Naive thymus-derived CD4-positive, alpha-beta T cell (primary cell): ENCODE results near the gene MLXIP. TPM values are rescaled to one million over a fixed set of nuclear protein-coding genes. Genes with fewer than 3 reads are reported as not detected.

Experiments
- ATAC-seq: fragments of 150-1000 bp; cut with Tn5 transposase; 2 replicates; pipeline ENCODE4 v1.10.0; 2021; ENCODE audit warnings: mild to moderate bottlenecking, moderate library complexity
- CTCF ChIA-PET: fragments of 350-600 bp; sonication (Branson Sonifier 250); formaldehyde crosslinking; loops from one replicate; lab custom pipeline; 2021; ENCODE audit warnings: antibody characterized with exemption; lab: Charles Lee
- POLR2A ChIA-PET: fragments of 350-600 bp; sonication (Branson Sonifier 250); formaldehyde crosslinking; loops from one replicate; lab custom pipeline; 2021; ENCODE audit warnings: antibody characterized with exemption, inconsistent platforms; lab: Charles Lee
- DNase-seq, 9 donors: peaks; one replicate each; pipeline versions ENCODE4 v3.0.0 to v3.0.0-alpha.2; 2020 to 2022; ENCODE audit warnings: mixed read lengths in 1 of 9
- H3K27ac ChIP-seq: one replicate; pipeline ENCODE4 v1.7.0; 2013; ENCODE audit warnings: mild to moderate bottlenecking, low read depth, low read length, moderate library complexity
- H3K27me3 ChIP-seq, 2 donors: one replicate each; pipeline ENCODE4 v1.7.0; 2013; ENCODE audit warnings: low read length in 2 of 2, mild to moderate bottlenecking in 2 of 2, moderate library complexity in 2 of 2; ENCODE audit not compliant: control insufficient read depth in 2 of 2, insufficient read depth in 2 of 2
- H3K36me3 ChIP-seq, 3 experiments: 1 replicate in 2 of 3; 2 replicates in 1 of 3; pipeline ENCODE4 v1.7.0; 2013; ENCODE audit warnings: low read length in 3 of 3, mild to moderate bottlenecking in 3 of 3, moderate library complexity in 1 of 3; ENCODE audit not compliant: insufficient read depth in 3 of 3, control insufficient read depth in 2 of 3
- H3K4me1 ChIP-seq, 2 donors: one replicate each; pipeline ENCODE4 v1.7.0; 2013; ENCODE audit warnings: low read length in 2 of 2, mild to moderate bottlenecking in 2 of 2, moderate library complexity in 1 of 2; ENCODE audit not compliant: control insufficient read depth in 2 of 2, insufficient read depth in 2 of 2
- H3K4me3 ChIP-seq: 2 replicates; pipeline ENCODE4 v1.7.0; 2013; ENCODE audit warnings: mild to moderate bottlenecking, low read length
- H3K9me3 ChIP-seq, 3 experiments: 1 replicate in 2 of 3; 2 replicates in 1 of 3; pipeline ENCODE4 v1.7.0; 2013; ENCODE audit warnings: low read length in 3 of 3; ENCODE audit not compliant: control insufficient read depth in 2 of 3
- H3K27ac Mint-ChIP-seq, 9 donors: one replicate each; pipeline ENCODE4 v1.8.0; 2020 to 2022; ENCODE audit warnings: mixed read lengths in 9 of 9, mild to moderate bottlenecking in 8 of 9, moderate library complexity in 5 of 9, inconsistent platforms in 2 of 9
- H3K27me3 Mint-ChIP-seq, 5 donors: one replicate each; pipeline ENCODE4 v1.8.0; 2021 to 2022; ENCODE audit warnings: mixed read lengths in 5 of 5, mild to moderate bottlenecking in 1 of 5
- H3K36me3 Mint-ChIP-seq, 5 donors: one replicate each; pipeline ENCODE4 v1.8.0; 2020 to 2022; ENCODE audit warnings: mixed read lengths in 5 of 5, mild to moderate bottlenecking in 3 of 5, inconsistent platforms in 1 of 5
- H3K4me1 Mint-ChIP-seq, 7 donors: one replicate each; pipeline ENCODE4 v1.8.0; 2020 to 2022; ENCODE audit warnings: mixed read lengths in 7 of 7, mild to moderate bottlenecking in 3 of 7, inconsistent platforms in 1 of 7
- H3K4me3 Mint-ChIP-seq, 10 donors: one replicate each; pipeline ENCODE4 v1.8.0; 2020 to 2022; ENCODE audit warnings: mild to moderate bottlenecking in 10 of 10, mixed read lengths in 10 of 10, moderate library complexity in 6 of 10, inconsistent platforms in 2 of 10
- H3K9me3 Mint-ChIP-seq, 11 donors: one replicate each; pipeline ENCODE4 v1.8.0; 2020 to 2022; ENCODE audit warnings: mixed read lengths in 11 of 11, mild to moderate bottlenecking in 4 of 11, inconsistent platforms in 1 of 11, moderate library complexity in 1 of 11
- intact Hi-C, 2 donors: fragments of 100-400 bp; cut with micrococcal nuclease; formaldehyde crosslinking; loops; one replicate each; pipeline ENCODE4 v1.15.1; 2023
- polyA plus RNA-seq, 2 donors: library from polyadenylated mRNA; unstranded; fragments of 300-500 nt; fragmentation: Illumina TruSeq; gene quantifications; one replicate each; pipeline ENCODE4 v1.2.3, GENCODE V29; 2021
- total RNA-seq, 6 experiments: library from RNA in 5 of 6; stranded (reverse) in 5 of 6; gene quantifications; 1 replicate in 5 of 6; 2 replicates in 1 of 6; pipeline ENCODE4 v1.2.3 and lab custom pipeline; 2021 to 2026

MLXIP gene
- total and polyA plus RNA-seq, 7 experiments from 2014 or later, result 17.4 to 123 (median 100) TPM

DNA sequence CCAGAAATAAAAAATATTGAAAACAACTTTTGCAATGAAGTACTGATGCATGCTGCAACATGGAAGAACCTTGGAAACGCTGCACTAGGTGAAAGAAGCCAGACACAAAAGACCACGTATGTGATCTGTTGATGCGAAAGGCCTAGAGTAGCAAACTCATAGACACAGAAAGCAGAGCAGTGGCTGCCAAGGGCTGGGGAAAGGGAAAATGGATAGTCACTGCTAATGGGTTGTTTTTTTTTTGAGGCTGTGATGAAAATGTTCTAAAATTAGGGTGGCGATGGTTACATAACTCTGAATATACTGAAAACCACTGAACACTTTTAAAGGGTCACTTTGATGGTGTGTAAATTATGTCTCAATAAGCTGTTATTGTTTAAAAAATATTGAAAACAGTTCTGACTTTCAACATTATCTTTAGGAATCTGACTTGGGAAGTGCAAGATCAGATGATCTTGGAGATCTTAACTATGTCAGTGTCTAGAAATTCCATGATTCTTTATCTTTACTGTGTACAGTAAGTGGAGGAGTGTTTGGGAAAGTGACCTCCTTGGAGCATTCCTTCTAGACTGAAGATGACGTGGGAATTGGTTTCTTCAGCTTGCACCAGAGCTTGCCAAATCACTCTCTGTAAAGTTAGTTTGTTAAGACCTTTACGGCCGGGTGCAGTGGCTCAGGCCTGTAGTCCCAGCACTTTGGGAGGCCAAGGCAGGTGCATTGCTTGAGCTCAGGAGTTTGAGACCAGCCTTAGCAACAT, 12.4 kb downstream of the MLXIP start:
- H3K9me3 ChIP-seq, result no peaks in the 10 kb centered on the region
- no peak for DNase-seq
- Mint-ChIP-seq H3K27me3 (no peaks in the 10 kb centered on the region), H3K4me1 (peaks cover under 1 to 59% (median 28%) of the 10 kb centered on the region in 7 donors), H3K36me3 (peaks cover 0 to 16% (median 8%) of the 10 kb centered on the region in 5 donors), H3K9me3 (no peaks in the 10 kb centered on the region), H3K4me3 (peak overlapping the region in 5 of 10 donors; percentile 30 to 78 (median 63)), H3K27ac (peak overlapping the region in 3 of 9 donors; percentile 16 to 89 (median 72))
- no peak for ATAC-seq
- H3K27me3 ChIP-seq, result no peaks in the 10 kb centered on the region
- no peak overlapping the region for H3K27ac ChIP-seq
- CTCF ChIA-PET, result interaction anchor here (0.8 to 1.2 kb wide), 3 partner anchors 9 to 193 kb away, joined by 3 read pairs; no protein-coding TSS in a partner anchor
- no peak overlapping the region for H3K4me3 ChIP-seq
- POLR2A ChIA-PET, result interaction anchor here (0.6 to 8.7 kb wide), 4 partner anchors 8 to 150 kb away, joined by 3 to 95 read pairs (median 34); partner anchors contain the start of gene MLXIP
- peaks cover 0 to under 1% (median 0%) of the 10 kb centered on the region in 3 experiments for H3K36me3 ChIP-seq
- intact Hi-C loops, result loop anchor here in 1 of 2 donors (1.0 kb wide), 1 partner anchor 8 kb away; no protein-coding TSS in a partner anchor
- H3K4me1 ChIP-seq, result peaks cover 7 to 88% of the 10 kb centered on the region in 2 donors

GRCh38 chr12:122093098-122093883, 14.7 kb downstream of the MLXIP start:
- no peaks in the 10 kb centered on the region for H3K9me3 Mint-ChIP-seq
- H3K9me3 ChIP-seq, result no peaks in the 10 kb centered on the region
- H3K27me3 ChIP-seq, result no peaks in the 10 kb centered on the region
- H3K4me1 ChIP-seq, result peaks cover 7 to 84% of the 10 kb centered on the region in 2 donors
- no peak overlapping the region for H3K4me3 Mint-ChIP-seq
- intact Hi-C loops, result no loop called here
- H3K27me3 Mint-ChIP-seq, result no peaks in the 10 kb centered on the region
- no peaks in the 10 kb centered on the region for H3K36me3 ChIP-seq
- ATAC-seq (no peak), DNase-seq (no peak)
- ChIA-PET CTCF (no interaction called here), POLR2A (interaction anchor here (8.7 kb wide), 1 partner anchor 6 kb away, joined by 95 read pairs; no protein-coding TSS in a partner anchor)
- peak overlapping the region; percentile 41 for H3K27ac ChIP-seq
- no peak overlapping the region for H3K27ac Mint-ChIP-seq
- peaks cover 22 to 56% (median 24%) of the 10 kb centered on the region in 7 donors for H3K4me1 Mint-ChIP-seq
- no peak overlapping the region for H3K4me3 ChIP-seq
- H3K36me3 Mint-ChIP-seq, result peaks cover 0 to 7% (median 3%) of the 10 kb centered on the region in 5 donors

GRCh38 chr12:122094137-122094734, 15.7 kb downstream of the MLXIP start:
- Histone ChIP-seq H3K27ac (peak overlapping the region; percentile 41), H3K4me3 (no peak overlapping the region), H3K27me3 (no peaks in the 10 kb centered on the region), H3K9me3 (no peaks in the 10 kb centered on the region), H3K36me3 (no peaks in the 10 kb centered on the region), H3K4me1 (peaks cover 9 to 83% of the 10 kb centered on the region in 2 donors)
- no peak for DNase-seq
- POLR2A ChIA-PET, result no interaction called here
- Mint-ChIP-seq H3K36me3 (peaks cover 0 to 7% (median 3%) of the 10 kb centered on the region in 5 donors), H3K27ac (no peak overlapping the region), H3K4me1 (peaks cover 27 to 55% (median 34%) of the 10 kb centered on the region in 7 donors), H3K9me3 (no peaks in the 10 kb centered on the region), H3K27me3 (no peaks in the 10 kb centered on the region), H3K4me3 (no peak overlapping the region)
- CTCF ChIA-PET, result no interaction called here
- intact Hi-C loops, result no loop called here
- no peak for ATAC-seq

DNA sequence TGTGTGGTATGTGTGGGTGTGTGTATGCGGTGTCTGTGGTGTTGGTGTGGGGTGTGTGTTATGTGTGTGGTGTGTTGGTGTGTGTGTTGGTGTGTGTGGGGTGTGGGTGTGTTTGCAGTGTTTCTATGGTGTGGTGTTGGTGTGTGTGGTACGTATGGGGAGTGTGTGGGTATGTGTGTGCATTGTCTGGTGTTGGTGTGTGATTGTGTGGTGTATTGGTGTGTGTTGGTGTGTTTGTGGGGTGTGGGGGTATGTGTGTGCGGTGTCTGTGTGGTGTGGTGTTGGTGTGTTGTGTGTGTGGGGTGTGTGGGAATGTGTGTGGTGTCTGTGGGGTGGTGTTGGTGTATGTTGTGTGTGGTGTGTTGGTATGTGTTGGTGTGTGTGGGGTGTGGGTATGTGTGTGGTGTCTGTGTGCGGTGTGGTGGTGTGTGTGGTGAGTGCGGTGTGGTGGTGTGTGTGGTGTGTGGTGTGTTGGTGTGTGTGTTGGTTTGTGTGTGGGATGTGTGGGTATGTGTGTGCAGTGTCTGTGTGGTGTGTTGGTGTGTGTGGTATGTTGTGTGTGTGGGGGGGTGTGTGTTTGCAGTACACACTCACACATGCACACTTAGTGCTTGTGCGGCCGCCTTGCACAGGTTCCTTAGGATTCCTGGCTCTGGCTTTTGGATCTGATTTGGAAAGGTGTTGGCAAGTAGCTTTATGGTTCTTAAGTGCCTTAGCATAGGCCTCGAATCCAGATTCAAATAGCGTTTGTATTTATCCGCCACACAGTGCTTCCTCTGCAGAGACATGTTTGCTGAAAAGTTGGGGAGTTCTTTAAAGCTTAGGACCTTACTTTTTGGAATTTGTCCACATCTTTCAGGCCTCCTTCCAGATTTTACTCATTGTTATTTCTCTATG, 16.4 kb downstream of the MLXIP start:
- ChIA-PET POLR2A (interaction anchor here (0.8 to 9.7 kb wide), 6 partner anchors 6 to 26 kb away, joined by 3 to 150 read pairs (median 6); partner anchors contain the start of gene MLXIP), CTCF (interaction anchor here (0.7 to 1.2 kb wide), 3 partner anchors 9 to 950 kb away, joined by 3 to 4 read pairs (median 3); no protein-coding TSS in a partner anchor)
- intact Hi-C loops, result no loop called here
- Histone ChIP-seq H3K36me3 (no peaks in the 10 kb centered on the region), H3K4me1 (peaks cover 16 to 83% of the 10 kb centered on the region in 2 donors), H3K27me3 (no peaks in the 10 kb centered on the region), H3K27ac (peak overlapping the region; percentile 41), H3K9me3 (no peaks in the 10 kb centered on the region), H3K4me3 (no peak overlapping the region)
- no peak overlapping the region for H3K27ac Mint-ChIP-seq
- H3K36me3 Mint-ChIP-seq, result peaks cover 0 to 7% (median 0%) of the 10 kb centered on the region in 5 donors
- peak in 1 of 9 donors; percentile 27 for DNase-seq
- peaks cover 34 to 55% (median 40%) of the 10 kb centered on the region in 7 donors for H3K4me1 Mint-ChIP-seq
- H3K4me3 Mint-ChIP-seq, result no peak overlapping the region
- no peaks in the 10 kb centered on the region for H3K27me3 Mint-ChIP-seq
- no peak for ATAC-seq
- H3K9me3 Mint-ChIP-seq, result no peaks in the 10 kb centered on the region

DNA sequence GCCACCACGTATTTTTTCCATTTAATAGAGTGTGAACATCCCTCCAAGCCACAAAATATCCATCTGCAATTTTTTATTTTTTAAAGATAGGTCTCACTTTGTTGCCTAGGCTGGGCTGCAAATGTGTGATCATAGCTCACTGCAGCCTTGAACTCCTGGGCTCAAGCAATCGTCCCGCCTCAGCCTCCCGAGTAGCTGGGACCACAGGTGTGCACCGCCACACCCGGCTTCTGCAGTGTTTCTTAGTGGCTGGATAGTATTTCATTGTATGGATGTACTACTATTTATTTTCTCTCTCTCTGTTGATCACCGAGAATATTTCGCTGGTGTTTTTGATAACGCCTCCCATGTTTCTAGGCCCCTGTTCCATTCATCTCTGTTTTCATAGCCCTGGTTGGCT, 17.5 kb downstream of the MLXIP start:
- peaks cover 24 to 83% of the 10 kb centered on the region in 2 donors for H3K4me1 ChIP-seq
- H3K4me3 ChIP-seq, result no peak overlapping the region
- no peaks in the 10 kb centered on the region for H3K27me3 ChIP-seq
- peak overlapping the region in 6 of 9 donors; percentile 81 to 98 (median 89) for H3K27ac Mint-ChIP-seq
- peak overlapping the region; percentile 62 for H3K27ac ChIP-seq
- no peaks in the 10 kb centered on the region for H3K27me3 Mint-ChIP-seq
- no peak for DNase-seq
- ChIA-PET CTCF (interaction anchor here (0.6 to 1.2 kb wide), 5 partner anchors 8 to 70 kb away, joined by 3 to 4 read pairs (median 3); no protein-coding TSS in a partner anchor), POLR2A (interaction anchor here (0.8 to 9.7 kb wide), 6 partner anchors 7 to 27 kb away, joined by 3 to 150 read pairs (median 6); partner anchors contain the start of gene MLXIP)
- H3K4me1 Mint-ChIP-seq, result peaks cover 42 to 58% (median 50%) of the 10 kb centered on the region in 7 donors
- H3K4me3 Mint-ChIP-seq, result peak overlapping the region in 5 of 10 donors; percentile 6 to 76 (median 40)
- no peaks in the 10 kb centered on the region for H3K9me3 ChIP-seq
- intact Hi-C loops, result no loop called here
- H3K36me3 ChIP-seq, result no peaks in the 10 kb centered on the region
- no peak for ATAC-seq
- peaks cover 0 to 5% (median 0%) of the 10 kb centered on the region in 5 donors for H3K36me3 Mint-ChIP-seq
- H3K9me3 Mint-ChIP-seq, result no peaks in the 10 kb centered on the region
